Fibroblast of lung (primary cell): ENCODE data around the gene ZNF563. TPM values are rescaled to one million over a fixed set of nuclear protein-coding genes. Genes with fewer than 3 reads are reported as not detected.

Source experiments
- DNase-seq, 2 donors: peaks; one replicate each; pipeline versions ENCODE4 v3.0.0 to v3.0.0-alpha.2; 2010; ENCODE audit warnings: low read depth in 2 of 2
- H2AFZ ChIP-seq: 2 replicates; pipeline ENCODE4 v1.5.1; 2012; ENCODE audit warnings: low read length, control low read depth, inconsistent platforms
- H3K27ac ChIP-seq: 2 replicates; pipeline ENCODE4 v1.5.1; 2011; ENCODE audit warnings: low read length, control low read depth; ENCODE audit not compliant: insufficient read depth
- H3K27me3 ChIP-seq: 2 replicates; pipeline ENCODE4 v1.5.1; 2011; ENCODE audit warnings: mild to moderate bottlenecking, low read length; ENCODE audit not compliant: control insufficient read depth, insufficient read depth
- H3K36me3 ChIP-seq: 2 replicates; pipeline ENCODE4 v1.5.1; 2011; ENCODE audit warnings: low read length; ENCODE audit not compliant: control insufficient read depth, insufficient read depth
- H3K4me1 ChIP-seq: 2 replicates; pipeline ENCODE4 v1.5.1; 2011; ENCODE audit warnings: low read length; ENCODE audit not compliant: control insufficient read depth, insufficient read depth; ENCODE audit errors: extremely low read depth
- H3K4me2 ChIP-seq: 2 replicates; pipeline ENCODE4 v1.5.1; 2011; ENCODE audit warnings: low read length, control low read depth; ENCODE audit not compliant: insufficient read depth; ENCODE audit errors: extremely low read depth
- H3K4me3 ChIP-seq, 4 experiments: fragments of 200-600 bp in 1 of 4; sonication (generic) in 1 of 4; replicated peaks in 1 of 4; 2 replicates each; pipeline ENCODE4 v1.5.1; 2011 to 2016; ENCODE audit warnings: low read length in 4 of 4, low read depth in 3 of 4, mild to moderate bottlenecking in 3 of 4, control low read depth in 2 of 4, inconsistent platforms in 1 of 4, mixed read lengths in 1 of 4; ENCODE audit not compliant: insufficient read depth in 1 of 4; ENCODE audit errors: control extremely low read depth in 1 of 4
- H3K79me2 ChIP-seq: 2 replicates; pipeline ENCODE4 v1.5.1; 2012; ENCODE audit warnings: mild to moderate bottlenecking, low read length, inconsistent platforms; ENCODE audit not compliant: control insufficient read depth, insufficient read depth
- H3K9ac ChIP-seq: 2 replicates; pipeline ENCODE4 v1.5.1; 2011; ENCODE audit warnings: mild to moderate bottlenecking, low read length, control low read depth; ENCODE audit not compliant: insufficient read depth
- H3K9me3 ChIP-seq: 2 replicates; pipeline ENCODE4 v1.5.1; 2012; ENCODE audit warnings: low read depth, low read length; ENCODE audit not compliant: control insufficient read depth, insufficient read depth
- H4K20me1 ChIP-seq: 2 replicates; pipeline ENCODE4 v1.5.1; 2011; ENCODE audit warnings: low read length; ENCODE audit not compliant: control insufficient read depth, insufficient read depth; ENCODE audit errors: extremely low read depth
- EZH2 ChIP-seq: IDR thresholded peaks from 2 replicates; pipeline ENCODE4 v1.5.1; 2012; ENCODE audit warnings: low read length, control low read depth, mild to moderate bottlenecking; ENCODE audit errors: missing control alignments
- polyA plus RNA-seq, 2 donors: library from polyadenylated mRNA; depleted of rRNA in 1 of 2; stranded (reverse) in 1 of 2; unstranded in 1 of 2; fragments of >200 nt; gene quantifications; 2 replicates each; pipeline ENCODE4 v1.2.1, GENCODE V29; 2011 to 2012; ENCODE audit warnings: missing spikeins in 1 of 2
- total RNA-seq: library from RNA; depleted of rRNA; stranded (reverse); fragments of >200 nt; gene quantifications from 2 replicates; pipeline ENCODE4 v1.2.1, GENCODE V29; 2014
- TF ChIP-seq, protein P1 (sequence below), 2 donors: IDR thresholded peaks in 1 of 2; conservative IDR thresholded peaks in 1 of 2; 1 replicate in 1 of 2; 2 replicates in 1 of 2; pipeline ENCODE4 v1.5.1; 2011 to 2012; ENCODE audit warnings: low read length in 2 of 2, control low read depth in 1 of 2, inconsistent platforms in 1 of 2, low read depth in 1 of 2, mild to moderate bottlenecking in 1 of 2

ZNF563 gene
- total and polyA plus RNA-seq, 2 donors (not counting 1 experiment from before 2014, with no cell fraction given) = 2.1 to 5.3 TPM

DNA sequence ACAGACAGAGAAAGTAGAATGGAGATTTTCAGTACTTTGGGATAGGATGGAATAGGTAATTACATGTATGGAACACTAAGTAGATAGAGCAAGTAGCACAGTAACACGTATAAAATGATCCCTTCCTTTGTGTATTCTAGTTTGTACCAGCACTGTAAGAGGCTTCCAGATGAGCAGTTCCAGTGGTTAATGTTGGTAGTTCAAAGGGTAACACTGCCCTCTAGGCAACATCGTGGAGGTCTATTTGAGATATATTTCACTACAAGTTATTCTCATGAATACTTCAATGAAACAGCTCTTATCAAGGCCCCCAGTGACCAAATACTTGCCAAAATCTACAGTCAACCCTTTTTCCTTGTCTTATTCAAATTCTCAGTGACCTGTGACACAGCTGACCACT lies 13.5 kb upstream of the ZNF563 start:
- no peak for TF ChIP-seq EZH2
- TF ChIP-seq, protein P1, sequence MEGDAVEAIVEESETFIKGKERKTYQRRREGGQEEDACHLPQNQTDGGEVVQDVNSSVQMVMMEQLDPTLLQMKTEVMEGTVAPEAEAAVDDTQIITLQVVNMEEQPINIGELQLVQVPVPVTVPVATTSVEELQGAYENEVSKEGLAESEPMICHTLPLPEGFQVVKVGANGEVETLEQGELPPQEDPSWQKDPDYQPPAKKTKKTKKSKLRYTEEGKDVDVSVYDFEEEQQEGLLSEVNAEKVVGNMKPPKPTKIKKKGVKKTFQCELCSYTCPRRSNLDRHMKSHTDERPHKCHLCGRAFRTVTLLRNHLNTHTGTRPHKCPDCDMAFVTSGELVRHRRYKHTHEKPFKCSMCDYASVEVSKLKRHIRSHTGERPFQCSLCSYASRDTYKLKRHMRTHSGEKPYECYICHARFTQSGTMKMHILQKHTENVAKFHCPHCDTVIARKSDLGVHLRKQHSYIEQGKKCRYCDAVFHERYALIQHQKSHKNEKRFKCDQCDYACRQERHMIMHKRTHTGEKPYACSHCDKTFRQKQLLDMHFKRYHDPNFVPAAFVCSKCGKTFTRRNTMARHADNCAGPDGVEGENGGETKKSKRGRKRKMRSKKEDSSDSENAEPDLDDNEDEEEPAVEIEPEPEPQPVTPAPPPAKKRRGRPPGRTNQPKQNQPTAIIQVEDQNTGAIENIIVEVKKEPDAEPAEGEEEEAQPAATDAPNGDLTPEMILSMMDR (conservative IDR thresholded peaks at IDR 0.05 in 1 of 2, IDR thresholded peaks at IDR 0.05 in 1 of 2; ENCODE audit: low read depth in 1 of 2, low read length in 2 of 2) = no peak
- DNase-seq = no peak
- no peaks in the 10 kb centered on the region for H3K4me1 ChIP-seq
- H3K4me2 ChIP-seq = no peak overlapping the region
- H3K36me3 ChIP-seq = no peaks in the 10 kb centered on the region
- no peaks in the 10 kb centered on the region for H3K27me3 ChIP-seq
- H3K27ac ChIP-seq = no peak overlapping the region
- H3K9me3 ChIP-seq = peaks cover 2% of the 10 kb centered on the region
- no peak overlapping the region for H2AFZ ChIP-seq
- no peaks in the 10 kb centered on the region for H3K79me2 ChIP-seq
- H3K4me3 ChIP-seq = no peak overlapping the region
- no peak overlapping the region for H3K9ac ChIP-seq
- no peaks in the 10 kb centered on the region for H4K20me1 ChIP-seq

DNA sequence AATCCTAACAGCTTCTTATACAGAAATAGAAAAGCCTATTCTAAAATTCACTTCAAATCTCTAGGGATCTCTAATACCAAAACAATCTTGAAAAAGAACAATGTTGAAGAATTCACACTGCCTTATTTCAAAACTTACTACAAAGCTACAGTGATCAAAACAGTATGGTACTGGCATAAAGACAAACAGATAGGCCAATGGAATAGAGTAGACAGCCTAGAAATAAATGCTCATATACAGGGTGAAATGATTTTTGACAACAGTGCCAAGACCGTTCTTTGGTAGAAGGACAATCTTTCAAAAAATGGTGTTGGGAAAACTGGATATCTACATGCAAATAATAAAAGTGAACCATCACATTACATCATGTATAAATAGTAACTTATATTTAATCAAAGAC lies 11.8 kb upstream of the ZNF563 start:
- TF ChIP-seq EZH2 = no peak
- TF ChIP-seq, protein P1 (conservative IDR thresholded peaks at IDR 0.05 in 1 of 2, IDR thresholded peaks at IDR 0.05 in 1 of 2; ENCODE audit: low read depth in 1 of 2, low read length in 2 of 2) = no peak
- no peak overlapping the region for H3K4me2 ChIP-seq
- no peak for DNase-seq
- no peaks in the 10 kb centered on the region for H3K4me1 ChIP-seq
- H3K4me3 ChIP-seq = no peak overlapping the region
- H3K9me3 ChIP-seq = no peaks in the 10 kb centered on the region
- H3K9ac ChIP-seq = no peak overlapping the region
- no peaks in the 10 kb centered on the region for H3K36me3 ChIP-seq
- H3K27me3 ChIP-seq = no peaks in the 10 kb centered on the region
- no peak overlapping the region for H3K27ac ChIP-seq
- no peaks in the 10 kb centered on the region for H4K20me1 ChIP-seq
- no peak overlapping the region for H2AFZ ChIP-seq
- no peaks in the 10 kb centered on the region for H3K79me2 ChIP-seq

DNA sequence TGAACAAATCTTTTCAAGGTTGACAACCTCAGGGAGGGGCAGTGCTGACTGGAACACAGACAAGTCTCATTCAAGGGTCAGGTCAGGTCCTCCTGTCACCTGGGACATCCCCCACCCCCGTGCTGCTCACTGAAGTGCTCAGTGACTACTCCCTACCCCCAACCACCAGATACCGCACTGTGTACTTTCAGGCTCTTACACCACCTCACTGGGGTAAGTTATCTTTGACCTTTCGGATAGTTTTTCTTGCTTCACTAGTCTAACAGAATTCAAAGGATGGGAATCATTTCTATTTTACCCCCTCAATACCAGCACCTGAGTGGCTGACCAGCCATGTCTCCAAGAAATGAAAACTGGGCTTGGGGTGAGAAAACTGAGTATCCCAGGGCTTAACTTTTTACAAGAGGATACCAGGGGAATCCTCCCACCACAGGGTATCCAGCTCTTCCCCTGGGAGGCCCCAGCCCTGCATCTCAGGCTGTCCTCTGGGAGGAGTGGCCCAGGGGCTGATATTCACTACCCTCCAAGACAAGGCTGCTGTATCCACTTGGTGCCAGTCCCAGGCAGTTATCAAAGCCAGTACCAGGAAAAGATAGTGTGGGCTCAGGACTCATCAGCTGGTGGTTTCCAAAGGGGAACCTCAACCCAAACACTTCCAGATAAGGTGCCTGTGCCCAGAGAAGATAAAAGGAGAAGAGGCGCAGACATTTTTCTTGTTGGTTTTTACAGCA lies 2.1 kb downstream of the ZNF563 start:
- no peak overlapping the region for H2AFZ ChIP-seq

More for the DNA sequence above, 2.1 kb downstream of the ZNF563 start:
- Histone ChIP-seq H3K36me3 (no peaks in the 10 kb centered on the region), H3K4me3 (no peak overlapping the region), H3K9ac (no peak overlapping the region), H3K9me3 (no peaks in the 10 kb centered on the region), H3K4me2 (no peak overlapping the region), H3K4me1 (peaks cover 6% of the 10 kb centered on the region), H3K79me2 (no peaks in the 10 kb centered on the region), H4K20me1 (no peaks in the 10 kb centered on the region), H3K27ac (no peak overlapping the region), H3K27me3 (no peaks in the 10 kb centered on the region)
- no peak for DNase-seq
- TF ChIP-seq, protein P1 (conservative IDR thresholded peaks at IDR 0.05 in 1 of 2, IDR thresholded peaks at IDR 0.05 in 1 of 2; ENCODE audit: low read depth in 1 of 2, low read length in 2 of 2) = no peak
- TF ChIP-seq EZH2 = no peak
